ENCODE measurements around the gene PCAT7.
"Not testable (repeated sequence)": the region's sequence is repeated elsewhere in the genome, so short reads cannot be mapped to it uniquely, and the experiment has no call there.

PCAT7 gene

DNA sequence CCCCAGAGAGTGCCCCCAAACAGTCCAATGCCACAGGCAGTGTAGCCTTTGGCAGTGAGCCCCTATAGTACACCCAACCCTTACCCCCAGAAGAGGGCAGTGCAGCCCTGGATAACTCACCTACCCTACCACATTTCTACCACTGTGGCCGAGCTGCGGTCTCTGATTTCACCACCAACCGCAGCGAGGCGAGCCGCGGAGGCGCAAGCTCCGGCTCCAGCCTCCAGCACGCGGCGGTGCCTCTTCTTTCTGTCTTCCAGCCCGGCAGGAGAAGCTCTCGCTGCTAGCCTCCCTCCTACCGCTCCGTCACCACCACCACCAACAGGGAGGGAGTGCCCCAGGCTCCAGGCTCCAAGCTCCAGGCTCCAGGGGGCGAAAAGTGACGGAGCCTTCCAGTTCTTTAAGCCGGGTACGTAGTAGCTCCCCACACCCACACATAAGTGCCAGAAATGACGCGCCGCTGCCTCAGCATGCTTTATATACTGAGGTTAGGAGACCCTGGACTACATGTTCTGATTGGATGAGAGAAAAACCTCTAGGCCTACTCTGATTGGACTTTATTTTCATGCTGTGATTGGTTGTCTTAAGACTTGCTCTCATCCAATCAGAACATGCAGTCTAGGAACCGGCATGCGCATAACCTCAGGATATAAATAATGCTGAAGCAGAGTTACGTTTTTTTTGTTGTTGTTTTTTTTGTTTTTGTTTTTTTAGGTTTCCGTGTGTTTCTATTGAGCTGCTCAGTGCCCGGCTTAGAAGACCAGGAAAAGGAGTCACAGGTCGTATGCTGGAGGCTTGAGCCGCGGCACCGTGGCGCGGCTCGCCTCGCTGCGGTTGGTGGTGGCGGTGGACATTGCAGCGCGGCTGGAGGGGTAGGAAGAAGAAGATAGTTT is at the start of gene PCAT7:
PCAT7 (plus strand) TSS at position 645 of the 893 bp plus-strand sequence.
- H3K27ac ChIP-seq: peak within 1 kb of the TSS; percentile 77
- TF ChIP-seq, protein P1, sequence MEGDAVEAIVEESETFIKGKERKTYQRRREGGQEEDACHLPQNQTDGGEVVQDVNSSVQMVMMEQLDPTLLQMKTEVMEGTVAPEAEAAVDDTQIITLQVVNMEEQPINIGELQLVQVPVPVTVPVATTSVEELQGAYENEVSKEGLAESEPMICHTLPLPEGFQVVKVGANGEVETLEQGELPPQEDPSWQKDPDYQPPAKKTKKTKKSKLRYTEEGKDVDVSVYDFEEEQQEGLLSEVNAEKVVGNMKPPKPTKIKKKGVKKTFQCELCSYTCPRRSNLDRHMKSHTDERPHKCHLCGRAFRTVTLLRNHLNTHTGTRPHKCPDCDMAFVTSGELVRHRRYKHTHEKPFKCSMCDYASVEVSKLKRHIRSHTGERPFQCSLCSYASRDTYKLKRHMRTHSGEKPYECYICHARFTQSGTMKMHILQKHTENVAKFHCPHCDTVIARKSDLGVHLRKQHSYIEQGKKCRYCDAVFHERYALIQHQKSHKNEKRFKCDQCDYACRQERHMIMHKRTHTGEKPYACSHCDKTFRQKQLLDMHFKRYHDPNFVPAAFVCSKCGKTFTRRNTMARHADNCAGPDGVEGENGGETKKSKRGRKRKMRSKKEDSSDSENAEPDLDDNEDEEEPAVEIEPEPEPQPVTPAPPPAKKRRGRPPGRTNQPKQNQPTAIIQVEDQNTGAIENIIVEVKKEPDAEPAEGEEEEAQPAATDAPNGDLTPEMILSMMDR (conservative IDR thresholded peaks at IDR 0.05; ENCODE audit: low read depth): peak; percentile 87
- POLR2A ChIA-PET (ENCODE audit: low non-redundant PET): interaction anchor here (0.5 to 0.7 kb wide), 2 partner anchors 27 to 1775 kb away, joined by 3 to 4 read pairs; no protein-coding TSS in a partner anchor
- CTCF ChIA-PET: interaction anchor here (0.5 to 1.5 kb wide), 18 partner anchors 43 to 1827 kb away, joined by 3 to 8 read pairs (median 4); no protein-coding TSS in a partner anchor
- DNase-seq (ENCODE audit: low spot score): peak; percentile 91

DNA sequence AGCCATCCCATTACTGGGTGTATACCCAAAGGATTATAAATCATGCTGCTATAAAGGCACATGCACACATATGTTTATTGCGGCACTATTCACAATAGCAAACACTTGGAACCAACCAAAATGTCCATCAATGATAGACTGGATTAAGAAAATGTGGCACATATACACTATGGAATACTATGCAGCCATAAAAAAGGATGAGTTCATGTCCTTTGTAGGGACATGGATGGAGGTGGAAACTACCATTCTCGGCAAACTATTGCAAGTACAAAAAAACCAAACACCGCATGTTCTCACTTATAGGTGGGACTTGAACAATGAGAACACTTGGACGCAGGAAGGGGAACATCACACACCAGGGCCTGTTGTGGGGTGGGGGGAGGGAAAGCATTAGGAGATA is 48.5 kb upstream of the PCAT7 start:
- CTCF ChIA-PET; DNase-seq (ENCODE audit: low spot score); H3K27ac ChIP-seq: not testable (repeated sequence)
- POLR2A ChIA-PET (ENCODE audit: low non-redundant PET): interaction anchor here (0.7 kb wide), 1 partner anchor 519 kb away, joined by 3 read pairs; no protein-coding TSS in a partner anchor

- TF ChIP-seq, protein P1 (conservative IDR thresholded peaks at IDR 0.05; ENCODE audit: low read depth): no peak
- DNase-seq (ENCODE audit: low spot score): no peak
- CTCF ChIA-PET: no interaction called here
- no peak overlapping the region for H3K27ac ChIP-seq
- POLR2A ChIA-PET (ENCODE audit: low non-redundant PET): no interaction called here
These were observed 47.2 kb upstream of the PCAT7 start for GRCh38 chr9:94507531-94508258.

GRCh38 chr9:94511134-94511954 is 43.5 kb upstream of the PCAT7 start:
- ChIA-PET CTCF (interaction anchor here (0.6 to 0.7 kb wide), 2 partner anchors 114 to 842 kb away, joined by 3 to 6 read pairs; no protein-coding TSS in a partner anchor), POLR2A (ENCODE audit: low non-redundant PET) (no interaction called here)
- DNase-seq (ENCODE audit: low spot score): no peak
- TF ChIP-seq, protein P1 (conservative IDR thresholded peaks at IDR 0.05; ENCODE audit: low read depth): no peak
- no peak overlapping the region for H3K27ac ChIP-seq

GRCh38 chr9:94511955-94512265 is 43.0 kb upstream of the PCAT7 start:
- no peak overlapping the region for H3K27ac ChIP-seq
- ChIA-PET POLR2A (ENCODE audit: low non-redundant PET) (no interaction called here), CTCF (interaction anchor here (0.7 kb wide), 1 partner anchor 113 kb away, joined by 6 read pairs; no protein-coding TSS in a partner anchor)
- TF ChIP-seq, protein P1 (conservative IDR thresholded peaks at IDR 0.05; ENCODE audit: low read depth): no peak
- DNase-seq (ENCODE audit: low spot score): no peak

DNA sequence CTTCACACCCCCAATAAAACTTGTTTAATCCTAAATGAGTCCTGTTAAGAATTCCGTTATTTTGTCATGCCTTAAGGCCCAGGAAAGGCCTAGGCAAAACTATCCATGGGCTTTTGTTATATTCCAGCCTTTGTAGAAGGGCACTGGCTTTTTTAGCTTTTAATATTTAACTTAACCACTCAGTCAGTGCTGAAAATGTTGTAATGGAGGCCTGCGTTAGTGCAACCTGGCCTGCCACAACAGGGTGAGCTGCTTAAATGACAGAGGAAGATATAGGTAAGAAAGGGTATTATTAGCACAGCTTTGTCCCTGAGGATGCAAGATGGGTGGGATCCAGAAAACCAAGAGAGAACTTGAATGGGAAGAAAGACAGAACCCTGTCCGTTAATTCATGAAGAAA is 40.2 kb upstream of the PCAT7 start:
- no peak overlapping the region for H3K27ac ChIP-seq
- POLR2A ChIA-PET (ENCODE audit: low non-redundant PET): no interaction called here
- no peak for DNase-seq (ENCODE audit: low spot score)
- CTCF ChIA-PET: no interaction called here
- TF ChIP-seq, protein P1 (conservative IDR thresholded peaks at IDR 0.05; ENCODE audit: low read depth): no peak
